CD14-positive monocyte (primary cell): ENCODE results near the gene SHC2. TPM values are rescaled to one million over a fixed set of nuclear protein-coding genes. Genes with fewer than 3 reads are reported as not detected.

ENCODE experiments used
- DNase-seq, 3 donors: peaks; one replicate each; pipeline ENCODE4 v3.0.0-alpha.2; 2011 to 2022
- H2AFZ ChIP-seq: 2 replicates; pipeline ENCODE4 v1.6.0; 2012; ENCODE audit warnings: mild to moderate bottlenecking, low read depth, low read length, inconsistent platforms; ENCODE audit not compliant: insufficient read depth, poor library complexity, severe bottlenecking
- H3K27ac ChIP-seq, 2 donors: 1 replicate in 1 of 2; 2 replicates in 1 of 2; pipeline ENCODE4 v1.5.1; 2012 to 2013; ENCODE audit warnings: low read length in 2 of 2, control low read depth in 1 of 2, inconsistent platforms in 1 of 2, low read depth in 1 of 2, mild to moderate bottlenecking in 1 of 2
- H3K27me3 ChIP-seq, 2 donors: one replicate each; pipeline versions ENCODE4 v1.6.0 to v1.6.1; 2011 to 2013; ENCODE audit warnings: low read length in 2 of 2; ENCODE audit not compliant: control insufficient read depth in 2 of 2, insufficient read depth in 2 of 2
- H3K36me3 ChIP-seq, 2 donors: replicated peaks in 1 of 2; 1 replicate in 1 of 2; 2 replicates in 1 of 2; pipeline versions ENCODE4 v1.5.1 to v1.6.1; 2012 to 2013; ENCODE audit warnings: low read length in 2 of 2, control low read depth in 1 of 2, inconsistent platforms in 1 of 2, mild to moderate bottlenecking in 1 of 2; ENCODE audit not compliant: insufficient read depth in 2 of 2, control insufficient read depth in 1 of 2
- H3K4me1 ChIP-seq, 2 donors: 1 replicate in 1 of 2; 2 replicates in 1 of 2; pipeline versions ENCODE4 v1.5.1 to v1.6.1; 2012 to 2013; ENCODE audit warnings: low read length in 2 of 2, control low read depth in 1 of 2, inconsistent platforms in 1 of 2, mild to moderate bottlenecking in 1 of 2, moderate library complexity in 1 of 2; ENCODE audit not compliant: insufficient read depth in 2 of 2, control insufficient read depth in 1 of 2
- H3K4me2 ChIP-seq: replicated peaks from 2 replicates; pipeline ENCODE3; 2012; ENCODE audit warnings: low read length, moderate library complexity, mild to moderate bottlenecking; ENCODE audit not compliant: poor library complexity, severe bottlenecking; ENCODE audit errors: extremely low read depth
- H3K4me3 ChIP-seq, 3 experiments: fragments of 200-600 bp in 1 of 3; sonication (generic) in 1 of 3; replicated peaks in 1 of 3; 1 replicate in 2 of 3; 2 replicates in 1 of 3; pipeline ENCODE4 v1.5.1; 2011 to 2013; ENCODE audit warnings: low read length in 3 of 3, mild to moderate bottlenecking in 3 of 3, control low read depth in 2 of 3, low read depth in 2 of 3, inconsistent platforms in 1 of 3, moderate library complexity in 1 of 3
- H3K79me2 ChIP-seq: 2 replicates; pipeline ENCODE4 v1.6.0; 2012; ENCODE audit warnings: mild to moderate bottlenecking, control low read depth, inconsistent platforms, low read length, moderate library complexity; ENCODE audit not compliant: insufficient read depth
- H3K9ac ChIP-seq: 2 replicates; pipeline ENCODE4 v1.6.0; 2017; ENCODE audit warnings: low read length, mild to moderate bottlenecking; ENCODE audit not compliant: insufficient read depth, poor library complexity, severe bottlenecking
- H3K9me3 ChIP-seq, 2 donors: replicated peaks in 1 of 2; 1 replicate in 1 of 2; 2 replicates in 1 of 2; pipeline versions ENCODE4 v1.5.1 to v1.6.1; 2012 to 2013; ENCODE audit warnings: low read length in 2 of 2, control low read depth in 1 of 2; ENCODE audit not compliant: control insufficient read depth in 1 of 2, insufficient read depth in 1 of 2
- H4K20me1 ChIP-seq: 2 replicates; pipeline ENCODE4 v1.6.0; 2012; ENCODE audit warnings: mild to moderate bottlenecking, low read length, control low read depth, moderate library complexity; ENCODE audit not compliant: insufficient read depth
- H3K27ac Mint-ChIP-seq, 7 donors: one replicate each; pipeline ENCODE4 v1.8.0; 2020; ENCODE audit warnings: mild to moderate bottlenecking in 7 of 7, mixed read lengths in 7 of 7, moderate library complexity in 6 of 7, inconsistent platforms in 2 of 7
- H3K27me3 Mint-ChIP-seq, 3 donors: one replicate each; pipeline ENCODE4 v1.8.0; 2021 to 2022; ENCODE audit warnings: low read depth in 3 of 3, mild to moderate bottlenecking in 3 of 3, mixed read lengths in 3 of 3, moderate library complexity in 3 of 3, inconsistent platforms in 1 of 3
- H3K36me3 Mint-ChIP-seq, 2 donors: one replicate each; pipeline ENCODE4 v1.8.0; 2020; ENCODE audit warnings: mixed read lengths in 2 of 2, inconsistent platforms in 1 of 2, mild to moderate bottlenecking in 1 of 2
- H3K4me1 Mint-ChIP-seq: one replicate; pipeline ENCODE4 v1.8.0; 2020; ENCODE audit warnings: mild to moderate bottlenecking, mixed read lengths
- H3K4me3 Mint-ChIP-seq, 2 donors: one replicate each; pipeline ENCODE4 v1.8.0; 2020; ENCODE audit warnings: mild to moderate bottlenecking in 2 of 2, mixed read lengths in 2 of 2, moderate library complexity in 1 of 2
- H3K9me3 Mint-ChIP-seq, 7 donors: one replicate each; pipeline ENCODE4 v1.8.0; 2020 to 2022; ENCODE audit warnings: mixed read lengths in 7 of 7, mild to moderate bottlenecking in 6 of 7, moderate library complexity in 6 of 7, inconsistent platforms in 2 of 7
- WGBS: methylation state at CpG from one replicate; pipeline ENCODE4 v1.1.5; 2013; ENCODE audit warnings: missing lambda C conversion rate; ENCODE audit not compliant: insufficient coverage; 5-methylcytosine and 5-hydroxymethylcytosine counted together
- intact Hi-C, 2 donors: fragments of 100-400 bp; cut with micrococcal nuclease; formaldehyde crosslinking; loops; one replicate each; pipeline versions ENCODE4 v1.15.0 to v1.15.1; 2023
- polyA plus RNA-seq, 3 donors: library from polyadenylated mRNA; depleted of rRNA in 1 of 3; unstranded in 2 of 3; stranded (reverse) in 1 of 3; fragments of 300-500 nt in 2 of 3; fragments of >200 nt in 1 of 3; fragmentation: Illumina TruSeq in 2 of 3; gene quantifications; 1 replicate in 2 of 3; 2 replicates in 1 of 3; pipeline ENCODE4 v1.2.3, GENCODE V29; 2012 to 2021
- TF ChIP-seq, protein P1 (sequence below): fragments of 200-600 bp; IDR thresholded peaks from one replicate; pipeline ENCODE4 v1.8.0; 2022; ENCODE audit warnings: antibody characterized with exemption, mild to moderate bottlenecking

SHC2 gene
- polyA plus RNA-seq, 3 donors = not detected

DNA sequence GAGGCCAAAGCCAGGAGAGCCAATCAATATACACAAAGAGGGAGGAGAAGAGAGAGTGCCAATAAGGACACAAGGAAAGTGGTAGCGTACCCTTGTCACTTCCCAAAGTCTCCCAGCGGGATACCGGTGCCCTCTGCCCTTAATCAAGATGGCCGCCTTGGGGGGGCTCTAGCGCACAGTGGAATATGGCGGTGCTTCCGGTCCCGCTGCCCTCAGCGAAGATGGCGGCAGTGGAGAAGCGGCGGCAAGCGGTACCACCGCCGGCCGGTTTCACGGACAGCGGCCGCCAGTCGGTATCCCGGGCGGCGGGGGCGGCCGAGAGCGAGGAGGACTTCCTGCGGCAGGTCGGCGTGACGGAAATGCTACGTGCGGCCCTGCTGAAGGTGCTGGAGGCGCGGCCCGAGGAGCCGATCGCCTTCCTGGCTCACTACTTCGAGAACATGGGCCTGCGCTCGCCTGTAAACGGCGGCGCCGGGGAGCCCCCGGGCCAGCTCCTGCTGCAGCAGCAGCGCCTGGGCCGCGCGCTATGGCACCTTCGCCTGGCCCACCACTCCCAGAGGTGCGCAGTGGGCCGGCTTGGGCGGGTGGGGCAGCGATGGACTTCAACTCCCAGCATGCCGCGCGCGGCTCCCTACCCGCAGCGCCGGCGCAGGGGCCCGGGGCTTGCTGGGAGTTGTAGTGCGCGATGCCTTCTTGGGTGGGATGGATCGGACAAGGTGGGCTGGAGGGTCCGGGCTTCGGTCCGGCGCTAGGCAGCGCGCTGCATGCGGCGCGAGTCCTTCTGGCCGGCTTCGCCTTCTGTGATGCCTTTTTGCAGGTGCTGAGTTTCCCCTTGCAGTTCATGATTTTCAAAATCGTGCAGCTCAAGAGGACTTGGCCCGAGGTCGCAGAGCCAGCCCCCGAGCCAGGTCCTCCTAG lies 46.7 kb upstream of the SHC2 start, which contains the start of gene TPGS1:
TPGS1 (plus strand) TSS at position 212 of the 918 bp plus-strand sequence; CDS start at position 222, 10 bp downstream.
- WGBS = 1% methylated on average over 81 of the region's 81 CpGs
- Mint-ChIP-seq H3K36me3 (peaks cover 4 to 16% of the 10 kb centered on the region in 2 donors), H3K9me3 (peaks cover under 1 to 14% (median 7%) of the 10 kb centered on the region in 7 donors), H3K27ac (peak within 1 kb of the TSS; percentile 97 to 100 (median 100)), H3K27me3 (peaks cover 5 to 11% (median 6%) of the 10 kb centered on the region in 3 donors), H3K4me3 (peak within 1 kb of the TSS; percentile 84 to 93), H3K4me1 (peaks cover 35% of the 10 kb centered on the region)
- Histone ChIP-seq H3K27me3 (peaks cover 0 to 3% of the 10 kb centered on the region in 2 donors), H3K79me2 (peaks cover 14% of the 10 kb centered on the region), H4K20me1 (peaks cover 25% of the 10 kb centered on the region), H2AFZ (peak within 1 kb of the TSS; percentile 96), H3K36me3 (peaks cover 0 to 5% of the 10 kb centered on the region in 2 donors), H3K9me3 (peaks cover 2 to 3% of the 10 kb centered on the region in 2 donors), H3K4me2 (peak within 1 kb of the TSS; percentile 78), H3K4me3 (peak within 1 kb of the TSS; percentile 71 to 99 (median 90)), H3K4me1 (peaks cover 41 to 52% of the 10 kb centered on the region in 2 donors), H3K9ac (peak within 1 kb of the TSS; percentile 82), H3K27ac (peak within 1 kb of the TSS; percentile 88 to 92)
- intact Hi-C loops = loop anchor here (1.0 to 10.0 kb wide), 5 partner anchors 18 to 165 kb away; partner anchors contain the start of genes CDC34 (in 1 of the 2), FGF22 (in 1 of the 2), MIER2 (in 1 of the 2) and POLRMT (in 1 of the 2)
- DNase-seq = peak in 2 of 3 donors; percentile 51 to 53
- TF ChIP-seq, protein P1, sequence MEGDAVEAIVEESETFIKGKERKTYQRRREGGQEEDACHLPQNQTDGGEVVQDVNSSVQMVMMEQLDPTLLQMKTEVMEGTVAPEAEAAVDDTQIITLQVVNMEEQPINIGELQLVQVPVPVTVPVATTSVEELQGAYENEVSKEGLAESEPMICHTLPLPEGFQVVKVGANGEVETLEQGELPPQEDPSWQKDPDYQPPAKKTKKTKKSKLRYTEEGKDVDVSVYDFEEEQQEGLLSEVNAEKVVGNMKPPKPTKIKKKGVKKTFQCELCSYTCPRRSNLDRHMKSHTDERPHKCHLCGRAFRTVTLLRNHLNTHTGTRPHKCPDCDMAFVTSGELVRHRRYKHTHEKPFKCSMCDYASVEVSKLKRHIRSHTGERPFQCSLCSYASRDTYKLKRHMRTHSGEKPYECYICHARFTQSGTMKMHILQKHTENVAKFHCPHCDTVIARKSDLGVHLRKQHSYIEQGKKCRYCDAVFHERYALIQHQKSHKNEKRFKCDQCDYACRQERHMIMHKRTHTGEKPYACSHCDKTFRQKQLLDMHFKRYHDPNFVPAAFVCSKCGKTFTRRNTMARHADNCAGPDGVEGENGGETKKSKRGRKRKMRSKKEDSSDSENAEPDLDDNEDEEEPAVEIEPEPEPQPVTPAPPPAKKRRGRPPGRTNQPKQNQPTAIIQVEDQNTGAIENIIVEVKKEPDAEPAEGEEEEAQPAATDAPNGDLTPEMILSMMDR = no peak
